Parathyroid adenoma (tissue), 2 donors: ENCODE results near the gene MYO1D.
"Not testable (repeated sequence)": the region's sequence is repeated elsewhere in the genome, so short reads cannot be mapped to it uniquely, and the experiment has no call there.

Experiments used
- H2AFZ ChIP-seq: fragments of 300-600 bp; sonication (generic); one replicate; pipeline ENCODE4 v1.7.0; 2017; ENCODE audit warnings: antibody characterized with exemption, mild to moderate bottlenecking
- H3K27ac ChIP-seq: fragments of 300-600 bp; sonication (generic); one replicate; pipeline ENCODE4 v1.7.0; 2017
- H3K27me3 ChIP-seq: fragments of 300-600 bp; sonication (generic); one replicate; pipeline ENCODE4 v1.7.0; 2017; ENCODE audit warnings: low read length; ENCODE audit not compliant: control insufficient read depth, insufficient read depth
- H3K36me3 ChIP-seq: fragments of 300-600 bp; sonication (generic); one replicate; pipeline ENCODE4 v1.7.0; 2017; ENCODE audit warnings: low read length; ENCODE audit not compliant: control insufficient read depth, insufficient read depth
- H3K4me1 ChIP-seq: fragments of 300-600 bp; sonication (generic); one replicate; pipeline ENCODE4 v1.7.0; 2017; ENCODE audit warnings: control low read depth
- H3K4me2 ChIP-seq: fragments of 300-600 bp; sonication (generic); one replicate; pipeline ENCODE4 v1.7.0; 2017; ENCODE audit warnings: low read length
- H3K4me3 ChIP-seq: fragments of 300-600 bp; sonication (generic); one replicate; pipeline ENCODE4 v1.7.0; 2017; ENCODE audit warnings: low read depth, low read length
- H3K79me2 ChIP-seq: fragments of 300-600 bp; sonication (generic); one replicate; pipeline ENCODE4 v1.7.0; 2017; ENCODE audit warnings: control low read depth
- H3K9ac ChIP-seq: fragments of 300-600 bp; sonication (generic); one replicate; pipeline ENCODE4 v1.7.0; 2017; ENCODE audit warnings: mild to moderate bottlenecking
- H3K9me3 ChIP-seq: fragments of 300-600 bp; sonication (generic); one replicate; pipeline ENCODE4 v1.7.0; 2017; ENCODE audit warnings: low read length; ENCODE audit not compliant: control insufficient read depth
- TF ChIP-seq, protein P1 (sequence below): fragments of 300-600 bp; sonication (generic); IDR thresholded peaks from one replicate; pipeline ENCODE4 v1.7.0; 2017; ENCODE audit warnings: antibody characterized with exemption, mild to moderate bottlenecking
- donor health status: primary hyperparathyroidism.

MYO1D gene

DNA sequence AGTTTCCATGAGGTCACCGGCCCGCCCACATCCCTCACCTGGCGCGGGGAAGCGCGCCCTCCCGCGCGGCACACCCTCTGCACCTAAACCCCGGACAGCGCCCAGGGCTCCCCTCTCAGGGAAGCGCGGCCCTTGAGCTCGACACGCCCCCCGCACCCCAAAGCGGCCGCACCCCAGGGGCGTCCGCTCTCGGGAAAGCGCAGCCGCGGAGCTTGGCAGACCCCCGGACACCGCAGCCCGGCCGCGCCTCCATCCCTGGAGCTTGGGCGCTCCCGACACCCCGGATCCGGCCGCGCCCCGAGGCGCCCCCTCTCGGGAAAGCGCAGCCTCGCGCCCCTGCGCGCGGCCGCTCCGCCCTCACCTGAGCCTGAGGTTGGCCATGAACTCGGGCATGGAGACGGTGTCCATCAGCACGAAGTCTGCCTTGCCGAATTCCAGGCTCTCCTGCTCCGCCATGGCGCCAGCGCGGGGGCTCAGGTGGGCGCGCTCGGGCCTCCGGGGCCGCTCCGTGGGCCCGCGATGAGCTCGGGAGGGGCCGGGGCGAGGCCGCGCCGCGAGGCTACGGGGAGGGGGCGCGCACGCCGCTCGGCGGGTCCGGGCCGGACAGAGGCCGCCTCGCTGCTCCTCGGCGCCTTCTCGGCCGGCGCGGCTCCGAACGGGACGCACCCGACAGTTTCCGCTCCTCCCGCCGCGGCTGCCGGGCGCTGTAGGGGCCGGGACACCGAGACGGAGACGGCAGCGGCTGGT is at the start of gene MYO1D:
TSS of gene MYO1D (minus strand) at position 708 of the 747 bp plus-strand sequence. CDS start at position 456, 252 bp downstream.
- H3K9ac ChIP-seq: peak within 1 kb of the TSS; percentile 87
- no peaks in the 10 kb centered on the region for H3K4me1 ChIP-seq
- H3K4me3 ChIP-seq: peak within 1 kb of the TSS; percentile 62
- TF ChIP-seq, protein P1, sequence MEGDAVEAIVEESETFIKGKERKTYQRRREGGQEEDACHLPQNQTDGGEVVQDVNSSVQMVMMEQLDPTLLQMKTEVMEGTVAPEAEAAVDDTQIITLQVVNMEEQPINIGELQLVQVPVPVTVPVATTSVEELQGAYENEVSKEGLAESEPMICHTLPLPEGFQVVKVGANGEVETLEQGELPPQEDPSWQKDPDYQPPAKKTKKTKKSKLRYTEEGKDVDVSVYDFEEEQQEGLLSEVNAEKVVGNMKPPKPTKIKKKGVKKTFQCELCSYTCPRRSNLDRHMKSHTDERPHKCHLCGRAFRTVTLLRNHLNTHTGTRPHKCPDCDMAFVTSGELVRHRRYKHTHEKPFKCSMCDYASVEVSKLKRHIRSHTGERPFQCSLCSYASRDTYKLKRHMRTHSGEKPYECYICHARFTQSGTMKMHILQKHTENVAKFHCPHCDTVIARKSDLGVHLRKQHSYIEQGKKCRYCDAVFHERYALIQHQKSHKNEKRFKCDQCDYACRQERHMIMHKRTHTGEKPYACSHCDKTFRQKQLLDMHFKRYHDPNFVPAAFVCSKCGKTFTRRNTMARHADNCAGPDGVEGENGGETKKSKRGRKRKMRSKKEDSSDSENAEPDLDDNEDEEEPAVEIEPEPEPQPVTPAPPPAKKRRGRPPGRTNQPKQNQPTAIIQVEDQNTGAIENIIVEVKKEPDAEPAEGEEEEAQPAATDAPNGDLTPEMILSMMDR: peak; percentile 64
- peaks cover 9% of the 10 kb centered on the region for H3K79me2 ChIP-seq
- no peaks in the 10 kb centered on the region for H3K27me3 ChIP-seq
- no peaks in the 10 kb centered on the region for H3K36me3 ChIP-seq
- no peaks in the 10 kb centered on the region for H3K9me3 ChIP-seq
- H3K4me2 ChIP-seq: peak within 1 kb of the TSS; percentile 88
- peak within 1 kb of the TSS; percentile 97 for H2AFZ ChIP-seq
- H3K27ac ChIP-seq: peak within 1 kb of the TSS; percentile 93

DNA sequence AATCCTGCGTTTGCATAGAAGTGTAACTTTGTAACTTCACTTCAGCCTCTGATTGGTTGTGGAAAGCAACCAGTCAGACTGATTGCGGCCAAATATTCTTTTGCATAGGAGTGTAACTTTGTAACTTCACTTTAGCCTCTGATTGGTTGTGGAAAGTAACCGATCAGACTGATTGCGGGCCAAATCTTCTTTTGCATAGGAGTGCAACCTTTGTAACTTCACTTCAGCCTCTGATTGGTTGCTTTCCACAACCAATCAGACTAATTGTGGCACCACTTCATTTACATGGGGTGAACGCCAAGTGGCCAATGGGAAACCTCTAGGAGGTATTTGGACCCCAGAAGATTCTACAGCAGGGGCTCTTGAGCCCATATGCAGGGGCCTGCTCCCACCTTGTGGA is 49.3 kb upstream of the MYO1D start:
- H3K27me3 ChIP-seq: no peaks in the 10 kb centered on the region
- TF ChIP-seq, protein P1: no peak
- H3K4me2 ChIP-seq: no peak overlapping the region
- H3K27ac ChIP-seq: no peak overlapping the region
- no peaks in the 10 kb centered on the region for H3K79me2 ChIP-seq
- H3K36me3 ChIP-seq: no peaks in the 10 kb centered on the region
- no peak overlapping the region for H2AFZ ChIP-seq
- H3K9me3 ChIP-seq: no peaks in the 10 kb centered on the region
- H3K4me1 ChIP-seq: peaks cover 4% of the 10 kb centered on the region
- no peak overlapping the region for H3K9ac ChIP-seq
- no peak overlapping the region for H3K4me3 ChIP-seq

DNA sequence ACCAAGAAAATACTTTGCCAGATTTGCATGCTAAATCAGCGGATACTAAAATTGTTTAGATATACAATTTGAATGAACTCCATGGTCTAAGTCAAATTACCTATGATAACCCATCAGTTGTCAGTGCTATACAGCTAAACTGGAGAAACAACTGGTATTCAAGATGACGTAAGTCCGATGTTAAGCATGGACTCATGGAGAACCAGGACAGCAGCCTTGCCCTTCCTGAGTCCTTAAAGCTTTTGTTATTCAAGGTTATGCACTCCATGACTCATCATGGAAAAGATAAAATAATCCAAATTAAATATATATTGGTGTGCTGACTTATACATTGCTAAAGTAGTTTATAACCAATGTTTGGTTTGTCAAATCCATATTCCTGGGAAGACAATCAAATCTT is 47.0 kb upstream of the MYO1D start:
- not testable (repeated sequence) for H3K9ac ChIP-seq, H2AFZ ChIP-seq, H3K27me3 ChIP-seq, H3K79me2 ChIP-seq, H3K27ac ChIP-seq, H3K4me3 ChIP-seq, H3K36me3 ChIP-seq, H3K9me3 ChIP-seq, H3K4me2 ChIP-seq, H3K4me1 ChIP-seq

DNA sequence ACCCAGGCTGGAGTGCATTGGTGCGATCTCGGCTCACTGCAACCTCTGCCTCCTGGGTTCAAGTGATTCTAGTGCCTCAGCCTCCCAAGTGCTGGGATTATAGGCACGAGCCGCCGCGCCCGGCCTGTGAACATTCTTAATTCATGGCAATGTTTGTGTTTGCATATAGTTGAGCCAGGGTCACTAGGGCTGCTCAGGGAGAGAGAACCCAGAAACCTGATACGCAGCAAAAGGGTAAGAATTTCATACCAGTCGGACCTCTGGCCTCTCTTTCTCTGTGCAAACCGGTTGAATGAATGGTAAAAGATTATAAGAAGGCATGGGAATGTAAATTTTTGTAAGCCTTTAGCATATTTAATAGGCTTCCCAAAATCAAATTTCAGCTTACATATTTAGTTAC is 44.1 kb upstream of the MYO1D start:
- Histone ChIP-seq H3K4me2 (no peak overlapping the region), H3K9ac (no peak overlapping the region), H3K4me3 (no peak overlapping the region), H3K79me2 (no peaks in the 10 kb centered on the region), H2AFZ (no peak overlapping the region), H3K27me3 (no peaks in the 10 kb centered on the region), H3K36me3 (no peaks in the 10 kb centered on the region), H3K27ac (no peak overlapping the region), H3K4me1 (no peaks in the 10 kb centered on the region), H3K9me3 (no peaks in the 10 kb centered on the region)
- TF ChIP-seq, protein P1: no peak

DNA sequence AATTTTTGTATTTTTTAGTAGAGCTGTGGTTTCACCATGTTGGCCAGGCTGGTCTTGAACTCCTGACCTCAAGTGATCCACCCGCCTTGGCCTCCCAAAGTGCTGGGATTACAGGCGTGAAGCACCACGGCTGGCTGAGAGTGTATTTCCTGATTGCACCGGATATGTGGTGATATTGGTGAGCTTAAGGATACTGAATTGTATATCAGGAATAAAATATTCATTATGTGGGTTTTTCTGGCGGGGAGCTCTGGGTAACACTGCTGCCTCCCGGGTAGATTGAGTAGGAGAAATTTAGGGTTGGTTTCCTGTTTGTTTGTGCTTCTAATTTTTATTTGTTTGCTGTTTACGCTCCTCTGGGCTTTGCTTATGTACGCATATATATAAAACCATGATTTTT is 43.4 kb upstream of the MYO1D start:
- H3K9ac ChIP-seq: no peak overlapping the region
- no peak overlapping the region for H3K4me3 ChIP-seq
- H2AFZ ChIP-seq: no peak overlapping the region
- H3K4me1 ChIP-seq: no peaks in the 10 kb centered on the region
- no peaks in the 10 kb centered on the region for H3K27me3 ChIP-seq
- H3K27ac ChIP-seq: no peak overlapping the region
- no peaks in the 10 kb centered on the region for H3K9me3 ChIP-seq
- H3K4me2 ChIP-seq: no peak overlapping the region
- H3K79me2 ChIP-seq: no peaks in the 10 kb centered on the region
- TF ChIP-seq, protein P1: no peak
- no peaks in the 10 kb centered on the region for H3K36me3 ChIP-seq

DNA sequence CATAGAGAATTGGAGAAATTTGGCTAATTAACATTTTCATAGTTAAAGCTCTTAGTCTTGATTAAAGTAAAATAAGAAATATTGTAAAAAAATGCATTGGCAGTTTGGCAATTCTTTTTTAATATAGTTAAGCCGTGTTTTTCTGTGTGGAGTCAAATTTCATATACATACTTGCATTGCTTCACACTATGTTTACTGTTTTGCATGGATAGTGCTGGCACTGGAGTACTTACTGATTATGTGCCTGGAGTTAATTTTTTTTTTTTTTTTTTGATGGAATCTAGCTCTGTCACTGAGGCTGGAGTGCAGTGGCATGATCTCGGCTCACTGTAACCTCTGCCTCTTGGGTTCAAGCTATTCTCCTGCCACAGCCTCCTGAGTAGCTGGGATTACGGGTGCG is 43.0 kb upstream of the MYO1D start:
- H3K4me2 ChIP-seq, H3K27ac ChIP-seq, H3K4me3 ChIP-seq, H3K27me3 ChIP-seq, H2AFZ ChIP-seq, H3K79me2 ChIP-seq, H3K36me3 ChIP-seq, H3K9ac ChIP-seq, H3K9me3 ChIP-seq, H3K4me1 ChIP-seq: not testable (repeated sequence)
